Ishikawa (cell line): ENCODE results near the gene ENTREP1.

Experiments
- EP300 ChIP-seq: IDR thresholded peaks from 2 replicates; pipeline ENCODE4 v1.6.1; 2012; ENCODE audit warnings: borderline replicate concordance
- NFIC ChIP-seq: IDR thresholded peaks from 2 replicates; pipeline ENCODE4 v1.6.1; 2012
- TAF1 ChIP-seq: IDR thresholded peaks from 2 replicates; pipeline ENCODE4 v1.6.1; 2012; ENCODE audit warnings: low read depth, mild to moderate bottlenecking
- USF1 ChIP-seq: IDR thresholded peaks from 2 replicates; pipeline ENCODE4 v1.6.1; 2012
- YY1 ChIP-seq: IDR thresholded peaks from 2 replicates; pipeline ENCODE4 v1.6.1; 2012; ENCODE audit warnings: low read depth
- TF ChIP-seq, protein P1 (sequence below): IDR thresholded peaks from 2 replicates; pipeline ENCODE4 v1.6.1; 2012; ENCODE audit warnings: low read depth, mild to moderate bottlenecking

DNA sequence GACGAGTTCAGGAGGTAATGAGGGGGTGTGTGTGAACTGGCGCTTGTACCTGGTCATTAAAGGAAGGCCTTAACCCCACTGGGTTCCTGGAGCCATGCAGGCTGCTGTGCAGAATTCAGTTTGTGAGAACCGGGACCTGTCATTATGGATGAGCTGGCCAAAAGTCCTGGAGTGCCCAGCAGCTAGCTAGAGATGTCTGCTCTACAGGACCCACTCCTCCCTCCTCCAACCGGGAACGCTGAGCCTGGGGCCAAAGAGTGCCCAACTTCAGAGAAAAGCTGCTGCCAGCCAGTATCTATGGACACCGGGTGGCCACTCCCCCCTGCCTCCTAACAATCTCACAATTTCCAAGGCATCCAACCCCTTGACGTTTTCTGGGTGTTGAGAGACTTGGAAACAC lies 1.2 kb downstream of the ENTREP1 start:
- TF ChIP-seq, protein P1, sequence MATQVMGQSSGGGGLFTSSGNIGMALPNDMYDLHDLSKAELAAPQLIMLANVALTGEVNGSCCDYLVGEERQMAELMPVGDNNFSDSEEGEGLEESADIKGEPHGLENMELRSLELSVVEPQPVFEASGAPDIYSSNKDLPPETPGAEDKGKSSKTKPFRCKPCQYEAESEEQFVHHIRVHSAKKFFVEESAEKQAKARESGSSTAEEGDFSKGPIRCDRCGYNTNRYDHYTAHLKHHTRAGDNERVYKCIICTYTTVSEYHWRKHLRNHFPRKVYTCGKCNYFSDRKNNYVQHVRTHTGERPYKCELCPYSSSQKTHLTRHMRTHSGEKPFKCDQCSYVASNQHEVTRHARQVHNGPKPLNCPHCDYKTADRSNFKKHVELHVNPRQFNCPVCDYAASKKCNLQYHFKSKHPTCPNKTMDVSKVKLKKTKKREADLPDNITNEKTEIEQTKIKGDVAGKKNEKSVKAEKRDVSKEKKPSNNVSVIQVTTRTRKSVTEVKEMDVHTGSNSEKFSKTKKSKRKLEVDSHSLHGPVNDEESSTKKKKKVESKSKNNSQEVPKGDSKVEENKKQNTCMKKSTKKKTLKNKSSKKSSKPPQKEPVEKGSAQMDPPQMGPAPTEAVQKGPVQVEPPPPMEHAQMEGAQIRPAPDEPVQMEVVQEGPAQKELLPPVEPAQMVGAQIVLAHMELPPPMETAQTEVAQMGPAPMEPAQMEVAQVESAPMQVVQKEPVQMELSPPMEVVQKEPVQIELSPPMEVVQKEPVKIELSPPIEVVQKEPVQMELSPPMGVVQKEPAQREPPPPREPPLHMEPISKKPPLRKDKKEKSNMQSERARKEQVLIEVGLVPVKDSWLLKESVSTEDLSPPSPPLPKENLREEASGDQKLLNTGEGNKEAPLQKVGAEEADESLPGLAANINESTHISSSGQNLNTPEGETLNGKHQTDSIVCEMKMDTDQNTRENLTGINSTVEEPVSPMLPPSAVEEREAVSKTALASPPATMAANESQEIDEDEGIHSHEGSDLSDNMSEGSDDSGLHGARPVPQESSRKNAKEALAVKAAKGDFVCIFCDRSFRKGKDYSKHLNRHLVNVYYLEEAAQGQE: no peak
- TF ChIP-seq YY1 (no peak), USF1 (no peak), TAF1 (no peak), NFIC (no peak), EP300 (no peak)
